OCI-LY3 (cell line): ENCODE data around the gene DYNC1LI1.

ENCODE experiments used
- EZH2phosphoT487 ChIP-seq: fragments of 200-600 bp; shearing (Covaris generic); IDR thresholded peaks from 2 replicates; pipeline ENCODE4 v1.6.1; 2018; ENCODE audit warnings: antibody characterized with exemption, mixed run types, low read depth
- TF ChIP-seq, protein P1 (sequence below): fragments of 200-600, 300-600 bp; sonication (generic); IDR thresholded peaks from 2 replicates; pipeline ENCODE4 v1.5.1; 2014; ENCODE audit warnings: antibody characterized with exemption, low read length, low read depth

DNA sequence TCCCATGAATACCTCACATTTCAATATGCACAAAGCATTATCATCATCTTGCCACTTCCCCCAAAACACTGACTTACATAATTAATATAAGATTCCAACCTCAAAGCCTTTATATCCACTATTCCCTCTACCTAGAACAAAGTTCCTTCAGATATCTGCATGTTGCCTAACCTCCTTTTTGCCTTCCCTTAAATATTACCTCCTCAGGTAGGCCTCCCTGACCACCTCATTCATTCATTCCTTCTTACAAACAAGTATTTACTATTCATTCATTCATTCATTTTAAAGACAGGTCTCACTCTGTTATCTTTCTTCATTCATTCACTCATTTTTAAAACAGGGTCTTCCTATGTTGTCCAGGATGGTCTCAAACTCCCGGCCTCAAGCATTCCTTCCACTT is 18.6 kb downstream of the DYNC1LI1 start:
- TF ChIP-seq, protein P1, sequence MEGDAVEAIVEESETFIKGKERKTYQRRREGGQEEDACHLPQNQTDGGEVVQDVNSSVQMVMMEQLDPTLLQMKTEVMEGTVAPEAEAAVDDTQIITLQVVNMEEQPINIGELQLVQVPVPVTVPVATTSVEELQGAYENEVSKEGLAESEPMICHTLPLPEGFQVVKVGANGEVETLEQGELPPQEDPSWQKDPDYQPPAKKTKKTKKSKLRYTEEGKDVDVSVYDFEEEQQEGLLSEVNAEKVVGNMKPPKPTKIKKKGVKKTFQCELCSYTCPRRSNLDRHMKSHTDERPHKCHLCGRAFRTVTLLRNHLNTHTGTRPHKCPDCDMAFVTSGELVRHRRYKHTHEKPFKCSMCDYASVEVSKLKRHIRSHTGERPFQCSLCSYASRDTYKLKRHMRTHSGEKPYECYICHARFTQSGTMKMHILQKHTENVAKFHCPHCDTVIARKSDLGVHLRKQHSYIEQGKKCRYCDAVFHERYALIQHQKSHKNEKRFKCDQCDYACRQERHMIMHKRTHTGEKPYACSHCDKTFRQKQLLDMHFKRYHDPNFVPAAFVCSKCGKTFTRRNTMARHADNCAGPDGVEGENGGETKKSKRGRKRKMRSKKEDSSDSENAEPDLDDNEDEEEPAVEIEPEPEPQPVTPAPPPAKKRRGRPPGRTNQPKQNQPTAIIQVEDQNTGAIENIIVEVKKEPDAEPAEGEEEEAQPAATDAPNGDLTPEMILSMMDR: no peak
- no peak for TF ChIP-seq EZH2phosphoT487
